Measurements from ENCODE around the gene KLHL4. TPM values are rescaled to one million over a fixed set of nuclear protein-coding genes. Genes with fewer than 3 reads are reported as not detected.

KLHL4 gene
- total RNA-seq, 1 experiment from 2014 or later: 1.1 TPM

- no TSS peak for BruUV-seq (replicated peaks)
- no peaks in the 10 kb centered on the region for H3K9me2 ChIP-seq (replicated peaks; ENCODE audit: low read length)
- H3K79me2 ChIP-seq (ENCODE audit: low read length): no peaks in the 10 kb centered on the region
- H3K27me3 ChIP-seq (ENCODE audit: low read length): no peaks in the 10 kb centered on the region
- ChIA-PET POLR2A (ENCODE audit: unreplicated experiment) (no interaction called here), CTCF (no interaction called here)
- no peak overlapping the region for H3K9ac ChIP-seq (ENCODE audit: low read length)
- no peaks in the 10 kb centered on the region for H3K9me3 ChIP-seq (ENCODE audit: low read length)
- DNase-seq (no peak), ATAC-seq (no peak)
- TF ChIP-seq, protein P1, sequence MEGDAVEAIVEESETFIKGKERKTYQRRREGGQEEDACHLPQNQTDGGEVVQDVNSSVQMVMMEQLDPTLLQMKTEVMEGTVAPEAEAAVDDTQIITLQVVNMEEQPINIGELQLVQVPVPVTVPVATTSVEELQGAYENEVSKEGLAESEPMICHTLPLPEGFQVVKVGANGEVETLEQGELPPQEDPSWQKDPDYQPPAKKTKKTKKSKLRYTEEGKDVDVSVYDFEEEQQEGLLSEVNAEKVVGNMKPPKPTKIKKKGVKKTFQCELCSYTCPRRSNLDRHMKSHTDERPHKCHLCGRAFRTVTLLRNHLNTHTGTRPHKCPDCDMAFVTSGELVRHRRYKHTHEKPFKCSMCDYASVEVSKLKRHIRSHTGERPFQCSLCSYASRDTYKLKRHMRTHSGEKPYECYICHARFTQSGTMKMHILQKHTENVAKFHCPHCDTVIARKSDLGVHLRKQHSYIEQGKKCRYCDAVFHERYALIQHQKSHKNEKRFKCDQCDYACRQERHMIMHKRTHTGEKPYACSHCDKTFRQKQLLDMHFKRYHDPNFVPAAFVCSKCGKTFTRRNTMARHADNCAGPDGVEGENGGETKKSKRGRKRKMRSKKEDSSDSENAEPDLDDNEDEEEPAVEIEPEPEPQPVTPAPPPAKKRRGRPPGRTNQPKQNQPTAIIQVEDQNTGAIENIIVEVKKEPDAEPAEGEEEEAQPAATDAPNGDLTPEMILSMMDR (conservative IDR thresholded peaks at IDR 0.05; ENCODE audit: low read depth, low read length): no peak
- TF ChIP-seq EZH2 (IDR thresholded peaks at IDR 0.05; ENCODE audit: low read length, unreplicated experiment): no peak
- no peak for TF ChIP-seq EZH2phosphoT487 (IDR thresholded peaks at IDR 0.05; ENCODE audit: borderline replicate concordance, low read length)
- H3K4me3 ChIP-seq (ENCODE audit: low read length): no peak overlapping the region
- H2AFZ ChIP-seq (ENCODE audit: low read length): no peak overlapping the region
- no peak overlapping the region for H3K27ac ChIP-seq (ENCODE audit: low read length)
- no peaks in the 10 kb centered on the region for H3F3A ChIP-seq (ENCODE audit: low read length, unreplicated experiment)
- H3K4me1 ChIP-seq (ENCODE audit: insufficient read depth, low read length): no peaks in the 10 kb centered on the region
- intact Hi-C loops (cut with micrococcal nuclease): no loop called here
- no peak overlapping the region for H3K4me2 ChIP-seq (ENCODE audit: low read length)
- H3K36me3 ChIP-seq (ENCODE audit: low read depth, low read length): no peaks in the 10 kb centered on the region
- H4K20me1 ChIP-seq (ENCODE audit: low read length): no peaks in the 10 kb centered on the region
Measured at GRCh38 chrX:87616371-87616770, 98.8 kb downstream of the KLHL4 start.

GRCh38 chrX:87621697-87622096 is 104.1 kb downstream of the KLHL4 start:
- H3K27me3 ChIP-seq (ENCODE audit: low read length): no peaks in the 10 kb centered on the region
- intact Hi-C loops (cut with micrococcal nuclease): no loop called here
- H2AFZ ChIP-seq (ENCODE audit: low read length): no peak overlapping the region
- BruUV-seq (replicated peaks): no TSS peak
- ATAC-seq: peak; percentile 38; the same call in 1 of the 2 replicates
- no peak overlapping the region for H3K27ac ChIP-seq (ENCODE audit: low read length)
- H3K4me3 ChIP-seq (ENCODE audit: low read length): no peak overlapping the region
- H3K4me1 ChIP-seq (ENCODE audit: insufficient read depth, low read length): no peaks in the 10 kb centered on the region
- CTCF ChIA-PET: no interaction called here
- no peaks in the 10 kb centered on the region for H3F3A ChIP-seq (ENCODE audit: low read length, unreplicated experiment)
- peak; percentile 7 for DNase-seq
- no peaks in the 10 kb centered on the region for H3K9me3 ChIP-seq (ENCODE audit: low read length)
- H3K36me3 ChIP-seq (ENCODE audit: low read depth, low read length): no peaks in the 10 kb centered on the region
- H3K79me2 ChIP-seq (ENCODE audit: low read length): no peaks in the 10 kb centered on the region
- H3K9ac ChIP-seq (ENCODE audit: low read length): no peak overlapping the region
- POLR2A ChIA-PET (ENCODE audit: unreplicated experiment): no interaction called here
- TF ChIP-seq EZH2phosphoT487 (IDR thresholded peaks at IDR 0.05; ENCODE audit: borderline replicate concordance, low read length) (no peak), EZH2 (IDR thresholded peaks at IDR 0.05; ENCODE audit: low read length, unreplicated experiment) (no peak)
- TF ChIP-seq, protein P1 (conservative IDR thresholded peaks at IDR 0.05; ENCODE audit: low read depth, low read length): no peak
- no peaks in the 10 kb centered on the region for H3K9me2 ChIP-seq (replicated peaks; ENCODE audit: low read length)
- H4K20me1 ChIP-seq (ENCODE audit: low read length): no peaks in the 10 kb centered on the region
- H3K4me2 ChIP-seq (ENCODE audit: low read length): no peak overlapping the region

DNA sequence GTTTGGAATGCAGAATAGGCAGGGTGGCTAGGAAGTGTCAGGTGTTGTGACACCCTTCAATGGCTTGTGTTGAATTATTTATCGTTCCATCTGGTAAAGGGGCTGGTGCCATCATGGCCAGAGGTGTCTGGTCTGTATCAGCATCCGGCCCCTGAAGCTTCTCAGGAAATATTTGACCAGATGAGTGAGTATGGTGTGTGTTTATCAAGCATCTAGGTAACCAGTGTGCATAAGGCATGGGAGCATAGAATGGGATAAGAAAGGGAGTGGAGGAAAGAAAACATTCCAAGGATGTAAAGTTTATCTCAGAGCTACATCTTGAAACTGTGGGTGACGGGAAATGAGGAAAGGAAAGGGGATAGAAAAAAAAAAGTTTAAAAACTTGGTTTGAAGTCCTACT is 109.4 kb downstream of the KLHL4 start:
- POLR2A ChIA-PET (ENCODE audit: unreplicated experiment): no interaction called here
- Histone ChIP-seq H2AFZ (ENCODE audit: low read length) (no peak overlapping the region), H3K27ac (ENCODE audit: low read length) (no peak overlapping the region), H3K4me1 (ENCODE audit: insufficient read depth, low read length) (no peaks in the 10 kb centered on the region), H3K9me2 (replicated peaks; ENCODE audit: low read length) (no peaks in the 10 kb centered on the region), H3K4me2 (ENCODE audit: low read length) (no peak overlapping the region), H3K4me3 (ENCODE audit: low read length) (no peak overlapping the region), H3F3A (ENCODE audit: low read length, unreplicated experiment) (no peaks in the 10 kb centered on the region), H3K36me3 (ENCODE audit: low read depth, low read length) (no peaks in the 10 kb centered on the region), H4K20me1 (ENCODE audit: low read length) (no peaks in the 10 kb centered on the region), H3K9me3 (ENCODE audit: low read length) (no peaks in the 10 kb centered on the region), H3K9ac (ENCODE audit: low read length) (no peak overlapping the region), H3K79me2 (ENCODE audit: low read length) (no peaks in the 10 kb centered on the region), H3K27me3 (ENCODE audit: low read length) (no peaks in the 10 kb centered on the region)
- intact Hi-C loops (cut with micrococcal nuclease): no loop called here
- BruUV-seq (replicated peaks): no TSS peak
- ATAC-seq (no peak), DNase-seq (no peak)
- CTCF ChIA-PET: no interaction called here
- no peak for TF ChIP-seq EZH2phosphoT487 (IDR thresholded peaks at IDR 0.05; ENCODE audit: borderline replicate concordance, low read length)
- no peak for TF ChIP-seq EZH2 (IDR thresholded peaks at IDR 0.05; ENCODE audit: low read length, unreplicated experiment)
- TF ChIP-seq, protein P1 (conservative IDR thresholded peaks at IDR 0.05; ENCODE audit: low read depth, low read length): no peak
